Astrocyte of the hippocampus (primary cell): Measurements from ENCODE around the gene PPP1R13B.
A peak's percentile ranks its signal among the peaks of the same experiment; 100 is the strongest.
"Not testable (repeated sequence)": the region's sequence is repeated elsewhere in the genome, so short reads cannot be mapped to it uniquely, and the experiment has no call there.

Source experiments
- DNase-seq: peaks from one replicate; pipeline ENCODE4 v3.0.0; 2011; ENCODE audit warnings: low read depth, low spot score

PPP1R13B gene, protein sequence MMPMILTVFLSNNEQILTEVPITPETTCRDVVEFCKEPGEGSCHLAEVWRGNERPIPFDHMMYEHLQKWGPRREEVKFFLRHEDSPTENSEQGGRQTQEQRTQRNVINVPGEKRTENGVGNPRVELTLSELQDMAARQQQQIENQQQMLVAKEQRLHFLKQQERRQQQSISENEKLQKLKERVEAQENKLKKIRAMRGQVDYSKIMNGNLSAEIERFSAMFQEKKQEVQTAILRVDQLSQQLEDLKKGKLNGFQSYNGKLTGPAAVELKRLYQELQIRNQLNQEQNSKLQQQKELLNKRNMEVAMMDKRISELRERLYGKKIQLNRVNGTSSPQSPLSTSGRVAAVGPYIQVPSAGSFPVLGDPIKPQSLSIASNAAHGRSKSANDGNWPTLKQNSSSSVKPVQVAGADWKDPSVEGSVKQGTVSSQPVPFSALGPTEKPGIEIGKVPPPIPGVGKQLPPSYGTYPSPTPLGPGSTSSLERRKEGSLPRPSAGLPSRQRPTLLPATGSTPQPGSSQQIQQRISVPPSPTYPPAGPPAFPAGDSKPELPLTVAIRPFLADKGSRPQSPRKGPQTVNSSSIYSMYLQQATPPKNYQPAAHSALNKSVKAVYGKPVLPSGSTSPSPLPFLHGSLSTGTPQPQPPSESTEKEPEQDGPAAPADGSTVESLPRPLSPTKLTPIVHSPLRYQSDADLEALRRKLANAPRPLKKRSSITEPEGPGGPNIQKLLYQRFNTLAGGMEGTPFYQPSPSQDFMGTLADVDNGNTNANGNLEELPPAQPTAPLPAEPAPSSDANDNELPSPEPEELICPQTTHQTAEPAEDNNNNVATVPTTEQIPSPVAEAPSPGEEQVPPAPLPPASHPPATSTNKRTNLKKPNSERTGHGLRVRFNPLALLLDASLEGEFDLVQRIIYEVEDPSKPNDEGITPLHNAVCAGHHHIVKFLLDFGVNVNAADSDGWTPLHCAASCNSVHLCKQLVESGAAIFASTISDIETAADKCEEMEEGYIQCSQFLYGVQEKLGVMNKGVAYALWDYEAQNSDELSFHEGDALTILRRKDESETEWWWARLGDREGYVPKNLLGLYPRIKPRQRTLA

DNA sequence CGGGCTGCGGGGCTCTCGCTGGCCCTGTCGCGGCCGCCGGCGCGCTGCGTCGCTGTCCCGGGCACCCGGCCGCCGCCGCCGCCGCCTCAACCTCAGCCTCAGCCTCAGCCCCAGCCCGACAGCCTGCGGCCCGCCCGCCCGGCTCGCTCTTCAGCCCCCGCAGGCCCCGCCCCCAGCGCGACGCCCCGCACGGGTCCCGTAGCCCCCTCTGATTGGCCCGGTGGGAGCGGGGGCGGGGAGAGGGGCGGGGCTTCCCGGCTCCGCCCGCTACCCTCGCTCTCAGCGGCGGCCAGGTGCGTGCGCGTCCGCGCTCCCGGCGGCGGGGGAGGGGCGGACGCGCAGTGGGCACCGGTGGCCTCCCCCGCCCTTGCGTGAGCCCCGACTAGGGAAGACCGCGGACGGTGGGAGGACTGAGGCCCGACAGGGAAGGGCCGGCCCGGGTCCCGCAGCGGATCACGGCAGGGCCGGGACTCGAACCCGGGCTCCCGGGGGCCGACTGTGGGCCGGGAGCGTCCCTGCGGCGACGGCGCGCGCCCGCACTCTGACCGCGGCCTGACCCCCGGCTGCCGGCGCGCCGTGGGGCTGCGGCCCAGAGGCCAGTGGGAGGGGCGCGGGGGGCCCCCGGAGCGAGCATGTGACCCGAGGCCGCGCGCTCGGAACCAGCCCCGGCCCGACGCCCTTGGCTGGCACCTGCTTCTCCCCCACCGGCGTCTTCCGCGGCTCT, at the start of gene PPP1R13B:
TSS of gene PPP1R13B (minus strand) at position 125 of the 724 bp plus-strand sequence. CDS start 268 bp downstream, outside the sequence.
- peak; percentile 96 for DNase-seq

DNA sequence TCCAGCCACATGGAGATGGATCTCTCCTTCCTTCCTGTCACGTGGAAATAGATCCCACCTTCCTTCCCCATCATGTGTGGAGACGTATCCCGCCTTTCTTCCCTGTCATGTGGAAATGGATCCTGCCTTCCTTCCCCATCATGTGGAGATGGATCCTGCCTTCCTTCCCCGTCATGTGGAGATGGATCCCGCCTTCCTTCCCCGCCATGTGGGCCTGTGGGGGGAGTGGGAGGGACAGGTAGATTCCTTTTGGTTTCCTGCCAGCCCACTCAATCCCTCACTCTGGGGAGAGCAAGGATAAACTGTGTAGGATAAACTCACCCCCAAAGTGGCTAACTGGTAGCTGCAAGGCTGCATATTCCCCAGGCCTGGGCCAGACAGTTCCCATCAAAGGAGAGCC, 49.2 kb upstream of the PPP1R13B start:
- no peak for DNase-seq

DNA sequence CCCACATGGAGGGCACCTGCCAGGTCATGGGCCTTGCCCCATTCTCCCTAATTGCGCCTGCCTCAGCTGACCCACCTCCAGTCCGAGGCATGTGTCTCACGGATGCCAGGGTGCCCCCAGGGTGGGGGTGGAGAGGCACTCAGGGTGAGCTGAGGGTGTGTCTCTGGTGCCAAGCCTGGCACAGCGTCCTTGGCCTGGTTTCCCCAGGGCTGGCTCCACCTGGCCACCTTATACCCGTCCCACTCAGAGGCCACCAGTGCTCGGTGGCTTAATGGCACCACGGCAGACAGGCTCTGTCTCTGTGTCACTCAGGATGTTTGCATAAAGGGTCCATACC, 47.3 kb upstream of the PPP1R13B start:
- no peak for DNase-seq

DNA sequence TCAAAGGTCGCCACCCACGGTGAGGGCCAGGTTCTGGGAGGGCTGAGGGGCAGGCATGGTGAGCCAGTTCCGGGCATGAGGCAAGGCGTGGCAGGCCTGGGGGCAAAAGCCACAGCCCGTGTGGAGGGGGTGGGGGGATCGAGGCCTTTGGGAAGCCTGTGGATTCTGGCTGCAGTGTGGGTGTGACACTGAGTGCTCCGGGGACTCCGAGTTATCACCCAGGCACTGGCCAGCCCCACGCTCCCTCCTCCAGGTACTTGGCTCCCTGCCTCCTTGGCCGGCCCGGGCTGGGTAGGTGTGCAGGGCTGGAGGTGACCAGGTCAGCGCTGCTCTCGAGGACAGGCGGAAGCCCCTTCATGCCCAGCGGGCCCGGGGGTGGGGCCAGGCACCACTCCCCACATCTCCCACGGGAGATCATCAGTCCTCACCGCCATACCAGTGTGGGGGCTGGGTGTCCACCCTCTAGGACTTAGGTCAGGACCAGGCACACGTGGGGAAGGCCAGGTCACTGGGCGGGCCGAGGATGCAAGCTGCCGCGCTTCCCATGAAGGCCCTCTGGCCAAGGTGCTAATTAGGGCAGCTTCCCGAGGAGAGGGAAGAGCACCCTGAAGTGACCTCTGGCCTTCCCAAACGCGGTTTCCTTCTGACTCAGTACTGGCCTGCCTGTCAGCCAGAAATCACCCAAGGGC, 46.8 kb upstream of the PPP1R13B start:
- no peak for DNase-seq

DNA sequence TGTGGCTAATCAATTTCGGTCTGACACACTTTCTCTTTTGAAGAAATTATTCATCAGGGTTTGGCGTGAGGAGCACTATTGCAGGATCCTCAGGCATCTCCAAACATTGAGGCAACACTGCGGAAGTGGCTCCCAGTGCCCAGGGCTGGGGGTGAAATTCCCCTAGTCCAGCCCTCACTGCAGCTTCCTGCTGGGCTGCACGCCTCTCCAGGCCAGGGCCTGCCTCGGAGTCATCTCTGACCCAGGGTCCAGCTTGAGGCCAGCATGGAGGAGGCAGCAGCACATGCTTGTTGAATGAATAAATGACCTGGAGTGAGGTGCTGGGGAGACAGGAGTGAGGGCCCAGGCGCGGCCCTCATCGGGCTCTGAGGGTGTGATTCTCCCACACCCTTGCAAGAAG, 44.9 kb upstream of the PPP1R13B start:
- DNase-seq: no peak

DNA sequence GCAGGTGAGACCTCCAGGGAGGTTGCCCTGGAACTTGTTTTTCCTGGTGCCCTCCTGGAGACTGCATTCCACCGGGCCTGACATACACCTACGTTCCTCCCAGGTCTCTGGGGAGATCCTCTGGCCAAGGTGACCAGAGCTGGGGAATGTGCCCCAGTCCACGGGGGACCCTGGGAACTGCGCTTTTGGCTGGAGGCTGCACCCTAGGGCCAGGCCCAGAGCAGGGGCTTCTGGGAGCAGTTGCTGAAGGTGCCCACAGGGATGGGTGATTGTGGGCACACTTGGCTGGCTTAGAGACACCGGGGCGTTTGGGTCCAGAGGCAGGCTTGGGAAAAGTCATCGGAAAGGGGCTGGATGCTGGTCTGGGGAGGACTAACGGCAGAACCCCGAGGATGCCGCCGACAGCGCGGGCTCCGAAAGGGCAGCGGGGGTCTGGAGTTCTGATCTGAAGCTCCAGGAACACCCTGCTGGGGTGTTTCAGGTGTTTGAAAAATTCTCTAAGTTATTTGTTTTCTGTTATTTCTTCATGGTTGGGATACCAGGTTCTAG, 44.4 kb upstream of the PPP1R13B start:
- DNase-seq: no peak

DNA sequence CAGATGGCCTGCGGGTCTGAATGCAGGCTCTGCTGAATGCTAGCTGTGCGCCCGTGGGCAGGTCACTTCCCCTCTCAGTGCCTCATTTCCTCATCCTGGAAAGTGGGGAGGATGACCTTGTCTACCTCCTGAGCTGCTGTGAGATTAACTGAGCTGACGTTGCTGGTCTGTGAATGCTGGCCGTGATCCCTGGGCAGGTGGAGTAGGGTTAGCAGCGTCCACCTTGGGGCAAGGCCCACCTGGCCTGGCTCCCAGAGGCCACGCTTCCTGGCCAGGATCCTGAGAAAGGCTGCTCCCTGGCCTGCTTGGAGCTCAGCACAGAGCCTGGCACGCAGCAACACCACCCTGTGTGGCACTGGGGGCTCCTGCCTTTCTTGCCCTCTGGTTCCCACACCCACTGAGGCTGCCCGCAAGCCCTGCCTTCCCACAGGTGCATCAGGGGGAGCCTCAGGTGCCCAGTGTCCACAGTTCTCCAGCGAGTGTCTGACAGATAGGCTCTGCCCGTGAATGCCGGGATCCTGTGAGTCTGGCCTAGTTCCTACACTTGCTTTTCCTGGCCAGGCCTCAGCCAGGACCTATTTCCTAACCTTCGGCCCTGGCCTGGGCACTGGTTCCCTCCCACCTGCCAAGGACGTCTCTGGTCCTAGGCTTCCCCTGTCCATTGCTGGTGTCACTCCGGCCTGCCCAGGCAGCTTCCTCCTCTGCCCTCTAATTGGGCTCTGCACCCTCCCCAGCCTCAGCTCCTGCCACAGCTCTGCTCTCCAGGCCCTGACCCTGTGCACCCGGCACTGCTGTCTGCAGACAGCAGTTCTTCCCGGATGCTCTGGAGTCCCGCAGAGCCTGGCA, 43.7 kb upstream of the PPP1R13B start:
- no peak for DNase-seq

DNA sequence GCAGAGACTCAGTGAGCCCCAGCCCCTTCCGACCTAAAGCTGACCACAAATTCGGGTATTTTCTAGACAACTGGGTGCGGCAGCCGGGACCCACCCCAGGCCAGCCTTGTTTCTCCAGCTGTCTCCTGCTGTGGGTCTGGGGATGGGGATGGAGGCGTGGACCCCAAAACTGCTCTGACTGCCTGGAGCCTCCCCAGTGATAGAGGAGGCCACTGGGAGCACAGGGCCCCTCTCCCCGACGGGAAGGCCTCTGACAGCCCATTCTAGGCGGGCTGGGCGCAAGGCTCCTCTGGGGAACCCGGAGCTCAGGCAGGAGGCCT, 42.6 kb upstream of the PPP1R13B start:
- no peak for DNase-seq

DNA sequence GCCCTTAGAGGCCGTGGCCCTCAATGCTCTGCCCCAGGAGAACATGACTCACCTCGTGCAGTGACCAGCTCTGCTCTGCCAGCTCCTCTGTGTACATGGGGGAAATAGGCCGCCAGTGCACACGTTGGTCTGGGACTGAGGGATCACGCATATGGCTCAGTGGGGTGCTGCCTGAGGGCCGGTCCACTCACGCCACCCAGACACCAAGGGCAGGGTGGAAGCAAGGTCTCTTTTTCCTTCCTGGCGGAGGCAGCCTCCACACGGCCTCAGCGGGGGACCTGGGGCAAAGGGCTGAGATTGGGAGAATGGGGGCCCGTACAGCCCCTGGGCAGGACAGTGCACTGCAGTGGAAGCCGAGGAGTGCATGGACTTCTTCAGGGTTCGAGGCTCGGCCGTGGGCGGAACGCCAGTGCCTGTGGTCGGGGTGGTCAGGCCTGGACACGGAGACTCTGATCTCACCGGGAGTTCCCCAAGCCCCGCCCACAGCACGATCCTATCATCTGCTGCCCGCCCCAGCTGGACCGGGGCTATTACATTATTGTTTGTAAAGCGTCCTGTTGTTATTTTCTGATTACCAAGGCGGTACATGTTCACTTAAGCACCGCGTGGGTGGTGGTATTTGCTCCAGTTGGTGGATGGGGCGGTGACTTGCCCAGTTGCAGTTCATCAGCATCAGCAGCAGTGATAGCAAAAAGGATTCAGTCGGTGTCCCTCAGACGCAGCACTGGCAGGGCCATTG, 42.1 kb upstream of the PPP1R13B start:
- peak; percentile 55 for DNase-seq

DNA sequence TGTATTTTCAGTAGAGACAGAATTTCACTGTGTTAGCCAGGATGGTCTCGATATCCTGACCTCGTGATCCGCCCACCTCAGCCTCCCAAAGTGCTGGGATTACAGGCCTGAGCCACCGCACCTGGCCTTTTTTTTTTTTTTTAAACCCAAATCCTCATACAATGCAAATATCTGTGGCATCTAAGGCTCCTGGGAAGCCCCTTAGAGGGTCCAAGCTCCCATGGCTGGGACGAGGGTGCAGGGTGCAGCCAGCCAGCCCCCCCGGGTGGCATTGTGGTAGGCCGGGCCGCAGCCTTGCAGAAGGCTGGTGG, 41.6 kb upstream of the PPP1R13B start:
- not testable (repeated sequence) for DNase-seq

DNA sequence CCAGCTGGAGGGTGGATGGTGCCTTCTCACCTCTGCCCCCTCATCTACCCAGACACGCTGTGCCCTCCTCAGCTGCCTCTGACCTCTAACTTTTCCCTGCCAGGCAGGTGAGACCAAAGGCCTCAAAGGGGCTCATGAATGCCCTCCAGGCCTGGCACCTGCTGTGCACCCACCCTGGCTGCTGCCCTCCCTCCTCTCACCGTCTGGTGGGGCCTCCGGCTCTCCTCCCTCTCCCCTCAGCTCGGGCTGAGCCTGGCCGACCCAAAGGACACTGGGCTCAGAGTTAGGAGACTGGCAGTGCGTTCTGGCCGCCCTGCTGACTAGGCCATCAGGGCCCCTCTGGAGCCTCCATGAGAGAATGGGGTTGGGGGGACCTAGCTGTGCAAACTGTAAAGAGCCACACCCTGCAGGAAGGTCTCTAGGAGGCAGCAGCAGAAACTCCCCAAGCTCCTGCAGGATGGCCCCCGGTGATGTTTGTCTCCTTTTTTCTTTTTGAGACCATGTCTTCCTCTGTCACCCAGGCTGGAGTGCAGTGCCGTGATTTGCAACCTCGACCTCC, 40.3 kb upstream of the PPP1R13B start:
- DNase-seq: no peak

DNA sequence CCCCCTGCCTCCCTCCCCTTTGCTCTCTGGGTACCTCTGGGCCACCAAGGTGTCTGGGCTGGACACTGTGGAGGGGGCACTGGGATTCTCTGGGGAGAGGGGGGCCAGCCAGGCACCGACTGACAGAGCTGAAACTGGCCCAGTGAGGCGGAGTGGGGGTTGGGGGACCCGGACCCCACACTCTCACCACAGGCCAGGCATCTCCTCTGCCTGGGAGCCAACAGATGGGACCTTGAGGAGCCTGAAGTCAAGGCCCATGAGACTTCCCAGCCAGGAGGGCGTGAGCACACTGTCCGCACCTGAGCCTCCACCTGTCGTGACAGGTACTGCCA, 39.8 kb upstream of the PPP1R13B start:
- DNase-seq: no peak

DNA sequence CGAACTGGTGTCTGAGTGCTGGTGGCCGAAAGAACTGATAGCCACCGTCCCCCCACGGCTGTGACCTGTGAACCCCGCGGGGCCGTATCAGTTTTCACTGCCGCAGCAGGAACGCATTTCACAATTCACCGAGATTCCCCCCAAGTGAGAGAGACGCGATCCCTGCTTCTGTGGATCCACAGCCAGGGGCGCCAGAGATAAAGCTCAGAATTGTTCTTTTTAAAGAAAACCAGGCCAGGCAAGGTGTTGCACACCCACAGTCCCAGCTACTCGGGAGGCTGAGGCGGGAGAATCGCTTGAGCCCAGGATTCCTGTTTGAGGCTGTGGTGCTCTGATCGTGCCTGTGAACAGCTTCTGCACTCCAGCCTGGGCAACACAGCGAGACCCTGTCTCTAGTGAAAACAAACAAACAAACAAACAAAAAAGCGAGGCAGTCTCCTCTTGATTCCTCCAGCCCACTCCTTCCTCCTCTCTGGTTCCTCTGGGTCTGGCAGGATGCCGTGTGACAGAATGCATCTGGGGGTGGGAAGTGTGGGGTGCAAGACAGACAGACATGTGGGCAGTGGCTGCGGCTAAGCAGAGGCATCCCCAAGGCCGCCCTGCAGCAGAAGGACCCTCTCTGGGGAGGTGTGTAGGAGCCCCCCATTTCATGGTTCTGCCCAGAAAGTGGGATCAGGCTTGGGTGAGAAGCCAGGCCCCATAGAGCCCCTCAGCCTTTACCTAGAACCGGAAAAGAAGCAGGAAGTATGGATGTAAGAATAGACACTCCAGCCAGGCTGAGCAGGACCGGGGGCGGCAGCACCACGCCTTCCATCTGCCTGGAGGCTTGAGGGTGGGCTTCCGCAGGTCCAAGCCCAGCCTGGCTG, 39.2 kb upstream of the PPP1R13B start:
- DNase-seq: no peak

DNA sequence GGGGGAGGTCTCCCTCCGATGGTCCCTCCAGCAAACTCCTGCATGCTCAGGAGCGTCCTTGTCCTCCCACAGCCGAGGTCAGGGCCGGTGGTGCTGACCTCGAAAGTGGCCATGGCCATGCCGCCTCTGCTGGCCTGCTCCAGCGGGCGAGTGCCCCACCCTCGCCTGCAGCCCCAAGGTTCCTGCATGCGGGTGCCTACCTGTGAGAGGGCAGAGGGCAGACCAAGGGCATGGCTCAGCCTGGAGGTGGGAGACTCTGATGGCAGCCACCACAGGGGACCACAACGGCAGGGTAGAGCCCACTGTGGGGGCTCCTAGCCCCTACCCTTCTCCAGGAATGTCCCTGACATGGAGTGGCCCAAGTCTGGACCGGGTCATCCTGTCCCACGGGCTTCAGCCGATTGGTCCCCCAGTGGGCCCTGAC, 38.1 kb upstream of the PPP1R13B start:
- no peak for DNase-seq

DNA sequence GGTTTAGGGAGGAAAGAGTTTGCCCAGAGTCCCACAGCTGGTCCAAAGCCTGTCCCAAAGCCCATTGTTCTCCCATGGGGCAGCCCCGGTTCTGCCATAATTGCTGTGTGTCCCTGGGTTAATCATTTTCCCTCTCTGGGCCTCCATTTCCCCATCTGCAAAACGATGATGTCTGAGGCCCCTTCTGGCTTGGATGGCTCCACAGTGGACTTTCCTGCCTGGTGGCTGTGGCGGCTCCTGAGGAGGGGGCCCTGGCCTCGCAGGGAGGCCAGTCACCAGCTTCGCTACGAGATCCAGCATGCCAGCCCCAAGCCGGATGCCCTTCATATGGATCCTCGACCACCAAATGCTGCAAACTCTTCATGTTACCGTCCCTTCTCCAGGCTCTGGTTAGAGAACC, 37.5 kb upstream of the PPP1R13B start:
- no peak for DNase-seq

DNA sequence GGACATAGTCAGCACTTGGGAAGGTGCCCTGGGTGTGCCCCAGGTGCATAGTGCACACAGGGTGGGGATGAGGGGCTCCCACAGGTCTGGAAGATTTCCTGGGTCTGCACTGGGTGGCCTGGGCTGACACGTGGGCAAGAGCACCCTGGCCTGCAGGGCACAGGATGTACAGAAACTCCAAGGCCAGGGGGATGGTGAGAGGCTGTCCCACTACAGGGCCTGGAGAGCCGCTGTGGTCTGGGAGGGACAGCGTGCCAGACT, 35.8 kb upstream of the PPP1R13B start:
- DNase-seq: no peak

DNA sequence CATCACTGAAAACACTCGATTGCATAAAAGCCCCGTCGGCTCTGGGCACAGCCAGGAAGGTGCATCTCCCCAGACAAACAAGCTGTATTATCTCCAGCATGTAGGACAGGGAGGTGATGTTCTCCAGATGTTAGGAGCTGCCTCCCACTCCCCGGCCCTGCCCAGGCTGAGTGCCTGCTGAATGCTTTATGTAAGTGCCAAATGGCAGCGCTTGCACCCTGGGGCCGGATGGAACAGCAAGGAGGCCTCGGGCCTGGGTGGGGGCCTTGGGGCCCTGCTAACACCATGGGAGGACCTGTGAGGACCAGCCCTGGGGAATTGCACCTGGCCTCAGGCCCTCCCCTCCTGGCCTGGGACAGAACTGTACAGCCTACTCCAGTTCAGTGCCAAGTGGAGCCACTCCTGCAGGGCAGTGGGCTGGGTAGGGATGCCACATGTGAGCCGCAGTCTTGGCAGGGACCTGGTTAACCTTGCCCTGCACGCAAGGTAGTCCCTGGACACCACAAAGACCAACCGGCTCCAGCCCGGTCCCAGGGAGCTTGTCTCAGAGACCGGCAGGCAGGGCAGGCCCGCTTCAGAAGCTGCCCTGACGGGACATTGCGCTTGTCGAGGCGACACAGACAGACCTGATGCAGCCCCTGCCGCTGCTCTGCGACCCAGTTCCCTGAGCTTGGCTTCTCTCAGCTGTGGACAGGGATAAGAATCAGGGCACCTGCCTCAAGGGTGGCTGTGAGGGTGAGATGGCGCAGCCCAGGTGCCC, 35.3 kb upstream of the PPP1R13B start:
- DNase-seq: no peak
